ENCODE data around the gene PDCD5.
"Not testable (repeated sequence)": the region's sequence is repeated elsewhere in the genome, so short reads cannot be mapped to it uniquely, and the experiment has no call there.

Gene PDCD5

GRCh38 chr19:32580901-32581704, at the start of gene PDCD5:
Gene PDCD5, plus strand, starts transcription at chr19:32581190. Its CDS starts 72 bp downstream, at chr19:32581262.
- DNase-seq: peak; percentile 98

GRCh38 chr19:32532233-32532632, 48.8 kb upstream of the PDCD5 start:
- no peak for DNase-seq

GRCh38 chr19:32537580-32537979, 43.4 kb upstream of the PDCD5 start:
- DNase-seq: no peak

GRCh38 chr19:32539240-32539916, 41.6 kb upstream of the PDCD5 start:
- DNase-seq: no peak

GRCh38 chr19:32540621-32541020, 40.4 kb upstream of the PDCD5 start:
- no peak for DNase-seq

GRCh38 chr19:32541376-32541775, 39.6 kb upstream of the PDCD5 start:
- not testable (repeated sequence) for DNase-seq

- no peak for DNase-seq
Observed at GRCh38 chr19:32542477-32543108, 38.4 kb upstream of the PDCD5 start.

GRCh38 chr19:32543115-32543900, 37.7 kb upstream of the PDCD5 start:
- no peak for DNase-seq

- DNase-seq: no peak
Observed at GRCh38 chr19:32544917-32545316, 36.1 kb upstream of the PDCD5 start.

GRCh38 chr19:32550666-32551065, 30.3 kb upstream of the PDCD5 start:
- DNase-seq: no peak

GRCh38 chr19:32555786-32556185, 25.2 kb upstream of the PDCD5 start:
- DNase-seq: no peak

- no peak for DNase-seq
Observed at GRCh38 chr19:32558607-32559228, 22.3 kb upstream of the PDCD5 start.

GRCh38 chr19:32563761-32564160, 17.2 kb upstream of the PDCD5 start:
- no peak for DNase-seq

GRCh38 chr19:32566246-32566830, 14.7 kb upstream of the PDCD5 start:
- no peak for DNase-seq

- no peak for DNase-seq
Observed at GRCh38 chr19:32567486-32567885, 13.5 kb upstream of the PDCD5 start.

- peak; percentile 66 for DNase-seq
Observed at GRCh38 chr19:32570081-32570785, 10.8 kb upstream of the PDCD5 start.

GRCh38 chr19:32571471-32572075, 9.4 kb upstream of the PDCD5 start:
- not testable (repeated sequence) for DNase-seq

- not testable (repeated sequence) for DNase-seq
Observed at GRCh38 chr19:32572700-32573491, 8.1 kb upstream of the PDCD5 start.

GRCh38 chr19:32573492-32573794, 7.5 kb upstream of the PDCD5 start:
- DNase-seq: no peak

GRCh38 chr19:32576790-32577189, 4.2 kb upstream of the PDCD5 start:
- no peak for DNase-seq

Data from right hindlimb (tissue), 1 donor.